Stimulated activated effector memory CD8-positive, alpha-beta T cell treated with anti-CD3 and anti-CD28 coated beads, Interleukin-12 subunit alpha, Interleukin-12 subunit beta, amount 100 ng/mL, for 72 hours (primary cell): ENCODE data around the gene PRRX2.
A peak's percentile ranks its signal among the peaks of the same experiment; 100 is the strongest.
"Not testable (repeated sequence)": the region's sequence is repeated elsewhere in the genome, so short reads cannot be mapped to it uniquely, and the experiment has no call there.

ENCODE experiments used
- ATAC-seq: fragments of 150-1000 bp; cut with Tn5 transposase; 2 replicates; pipeline ENCODE4 v1.10.0; 2021
- DNase-seq, 2 donors: peaks; one replicate each; pipeline ENCODE4 v3.0.0; 2021 to 2022; ENCODE audit warnings: low spot score in 2 of 2
- H3K27ac Mint-ChIP-seq: one replicate; pipeline ENCODE4 v1.8.0; 2022; ENCODE audit warnings: mild to moderate bottlenecking, mixed read lengths
- H3K36me3 Mint-ChIP-seq: one replicate; pipeline ENCODE4 v1.8.0; 2022; ENCODE audit warnings: mild to moderate bottlenecking, mixed read lengths
- H3K4me1 Mint-ChIP-seq: one replicate; pipeline ENCODE4 v1.8.0; 2022; ENCODE audit warnings: mixed read lengths
- H3K4me3 Mint-ChIP-seq: one replicate; pipeline ENCODE4 v1.8.0; 2022; ENCODE audit warnings: mild to moderate bottlenecking, mixed read lengths
- H3K9me3 Mint-ChIP-seq: one replicate; pipeline ENCODE4 v1.8.0; 2022; ENCODE audit warnings: mixed read lengths

Gene PRRX2

GRCh38 chr9:129735546-129735945 is 70.1 kb downstream of the PRRX2 start:
- Mint-ChIP-seq H3K4me1 (peaks cover 14% of the 10 kb centered on the region), H3K27ac (no peak overlapping the region), H3K4me3 (no peak overlapping the region), H3K36me3 (peaks cover 5% of the 10 kb centered on the region), H3K9me3 (no peaks in the 10 kb centered on the region)
- DNase-seq, result no peak
- ATAC-seq, result no peak

DNA sequence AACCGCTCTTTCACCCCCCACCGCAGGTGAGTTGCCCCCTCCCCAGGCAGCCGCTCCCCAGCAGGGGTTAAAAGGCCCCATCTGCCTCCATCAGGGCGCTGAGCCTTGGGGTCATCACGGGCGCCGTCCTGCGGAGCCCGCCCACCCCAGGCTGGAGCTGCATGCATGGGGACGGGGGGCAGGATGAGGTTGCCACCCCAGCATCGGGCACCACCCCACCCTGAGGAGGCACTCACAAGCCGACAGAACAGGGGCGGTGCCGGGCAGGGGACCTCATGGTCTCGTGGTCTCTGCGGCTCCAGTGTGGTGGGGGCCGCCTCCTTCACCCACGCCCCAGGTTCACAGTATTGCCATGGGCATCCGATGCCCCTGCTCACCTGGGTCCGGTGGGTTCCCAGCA is 70.9 kb downstream of the PRRX2 start:
- peaks cover 3% of the 10 kb centered on the region for H3K36me3 Mint-ChIP-seq
- no peak overlapping the region for H3K4me3 Mint-ChIP-seq
- H3K9me3 Mint-ChIP-seq, result no peaks in the 10 kb centered on the region
- DNase-seq, result no peak
- peaks cover 11% of the 10 kb centered on the region for H3K4me1 Mint-ChIP-seq
- H3K27ac Mint-ChIP-seq, result no peak overlapping the region
- ATAC-seq, result no peak

DNA sequence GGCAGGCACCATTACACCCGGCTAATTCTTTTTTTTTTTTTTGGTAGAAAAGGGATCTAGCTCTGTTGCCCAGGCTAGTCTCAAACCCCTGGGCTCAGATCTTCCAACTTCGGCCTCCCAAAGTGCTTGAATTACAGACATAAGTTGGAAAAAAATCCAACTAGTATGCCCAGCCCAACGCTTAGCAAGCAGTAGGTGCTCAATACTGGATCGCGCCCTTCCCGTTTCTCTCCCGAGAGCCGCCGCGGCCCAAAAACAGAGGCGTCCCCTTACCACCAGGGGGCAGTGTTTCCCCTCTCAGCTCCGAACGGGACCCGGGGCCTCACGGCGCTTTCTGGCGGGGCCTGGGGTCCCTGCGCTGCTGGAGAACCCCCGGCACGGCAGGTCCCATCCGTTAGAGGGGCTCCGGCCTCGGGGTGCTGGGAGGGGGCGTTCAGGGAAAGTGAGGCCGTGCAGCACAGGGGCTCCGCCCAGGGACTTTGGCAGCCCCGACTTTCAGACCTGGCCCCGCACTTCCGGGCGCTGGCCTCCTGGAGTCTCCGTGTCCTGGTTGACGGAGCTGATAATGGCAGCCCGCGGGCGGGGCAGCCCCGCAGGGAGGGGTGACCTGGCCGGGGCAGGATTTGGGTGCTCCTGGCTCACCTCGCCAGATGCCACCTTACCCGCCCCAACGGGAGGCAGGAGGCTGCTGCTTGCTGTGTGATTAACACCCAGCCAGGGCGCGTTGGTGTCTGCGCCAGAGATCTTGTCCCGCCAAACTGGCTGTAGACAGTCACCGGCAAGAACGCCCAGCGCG is 72.2 kb downstream of the PRRX2 start:
- Mint-ChIP-seq H3K4me3 (peak overlapping the region; percentile 66), H3K9me3 (no peaks in the 10 kb centered on the region), H3K4me1 (peaks cover 8% of the 10 kb centered on the region), H3K27ac (peak overlapping the region; percentile 70), H3K36me3 (no peaks in the 10 kb centered on the region)
- DNase-seq (peak; percentile 91 to 96), ATAC-seq (peak; percentile 88)

- ATAC-seq (no peak), DNase-seq (no peak)
- H3K4me3 Mint-ChIP-seq, result no peak overlapping the region
- H3K9me3 Mint-ChIP-seq, result no peaks in the 10 kb centered on the region
- H3K36me3 Mint-ChIP-seq, result no peaks in the 10 kb centered on the region
- H3K4me1 Mint-ChIP-seq, result peaks cover 8% of the 10 kb centered on the region
- no peak overlapping the region for H3K27ac Mint-ChIP-seq
Observed at GRCh38 chr9:129739432-129739831, 74.0 kb downstream of the PRRX2 start.

DNA sequence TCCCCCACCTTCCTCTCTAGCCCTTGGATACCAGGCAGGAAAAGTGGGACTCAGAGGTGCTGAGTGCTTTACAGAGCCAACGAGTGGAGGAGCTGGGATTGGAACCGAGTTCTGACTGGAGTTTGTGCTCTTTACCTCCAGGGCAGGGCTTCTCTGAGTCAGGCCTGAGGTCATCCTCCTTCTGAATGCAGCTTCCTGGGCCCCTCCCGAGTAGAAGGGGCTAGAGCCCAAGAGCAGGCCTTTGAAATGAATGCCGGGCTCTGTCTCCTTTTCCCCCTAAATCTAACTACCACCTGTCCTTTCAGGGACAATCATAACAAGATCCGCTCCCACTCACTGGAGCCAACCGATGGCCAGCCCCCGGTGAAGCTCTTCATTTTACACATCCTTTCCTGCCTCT is 74.7 kb downstream of the PRRX2 start:
- no peaks in the 10 kb centered on the region for H3K36me3 Mint-ChIP-seq
- no peak overlapping the region for H3K27ac Mint-ChIP-seq
- DNase-seq (no peak), ATAC-seq (no peak)
- peaks cover 8% of the 10 kb centered on the region for H3K4me1 Mint-ChIP-seq
- H3K4me3 Mint-ChIP-seq, result no peak overlapping the region
- H3K9me3 Mint-ChIP-seq, result no peaks in the 10 kb centered on the region

GRCh38 chr9:129740666-129741464 is 75.4 kb downstream of the PRRX2 start:
- Mint-ChIP-seq H3K4me3 (no peak overlapping the region), H3K9me3 (no peaks in the 10 kb centered on the region)
- no peak for DNase-seq

GRCh38 chr9:129745200-129745599 is 79.8 kb downstream of the PRRX2 start:
- H3K36me3 Mint-ChIP-seq, result no peaks in the 10 kb centered on the region
- no peak overlapping the region for H3K4me3 Mint-ChIP-seq
- ATAC-seq (no peak), DNase-seq (no peak)
- no peaks in the 10 kb centered on the region for H3K9me3 Mint-ChIP-seq
- no peak overlapping the region for H3K27ac Mint-ChIP-seq
- no peaks in the 10 kb centered on the region for H3K4me1 Mint-ChIP-seq

More at GRCh38 chr9:129740666-129741464, 75.4 kb downstream of the PRRX2 start:
- no peaks in the 10 kb centered on the region for H3K36me3 Mint-ChIP-seq
- H3K4me1 Mint-ChIP-seq, result peaks cover 8% of the 10 kb centered on the region
- no peak overlapping the region for H3K27ac Mint-ChIP-seq
- no peak for ATAC-seq

DNA sequence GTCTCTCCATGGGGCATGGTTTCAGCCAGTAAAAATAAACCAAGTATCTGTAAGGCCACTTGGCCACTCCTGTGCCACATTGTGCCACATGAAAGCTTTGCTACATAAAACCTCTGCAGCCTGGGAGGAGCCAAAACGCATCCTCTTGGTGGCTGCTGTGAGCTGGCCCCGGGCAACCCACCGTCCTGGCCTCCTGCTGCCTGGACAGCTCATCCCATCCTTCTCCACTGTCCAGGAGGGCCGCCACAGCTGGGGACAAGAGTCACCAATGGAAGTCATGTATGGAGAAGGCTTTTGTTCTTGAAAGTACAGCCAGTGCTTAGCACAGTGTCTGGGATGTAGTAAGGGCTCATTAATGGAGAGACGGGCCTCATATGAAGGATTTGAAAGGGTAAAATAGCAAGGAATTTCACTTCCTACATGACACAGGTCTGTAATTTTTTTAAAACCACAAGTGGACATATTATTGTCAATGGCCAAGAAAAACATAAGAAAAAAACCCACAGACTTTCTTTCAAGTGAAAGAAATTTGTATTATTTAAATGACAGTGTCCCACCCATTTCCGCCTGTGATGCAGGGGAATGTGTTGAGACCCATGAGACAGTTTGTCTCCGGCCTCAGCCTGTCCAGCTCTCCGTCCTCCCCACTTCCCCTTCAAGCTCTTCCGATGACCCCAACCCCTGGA is 80.8 kb downstream of the PRRX2 start:
- Mint-ChIP-seq H3K4me3 (no peak overlapping the region), H3K4me1 (no peaks in the 10 kb centered on the region), H3K27ac (no peak overlapping the region), H3K36me3 (no peaks in the 10 kb centered on the region), H3K9me3 (no peaks in the 10 kb centered on the region)
- DNase-seq (no peak), ATAC-seq (no peak)

- DNase-seq (no peak), ATAC-seq (no peak)
- Mint-ChIP-seq H3K9me3 (no peaks in the 10 kb centered on the region), H3K4me1 (peaks cover 8% of the 10 kb centered on the region), H3K27ac (no peak overlapping the region), H3K4me3 (no peak overlapping the region), H3K36me3 (no peaks in the 10 kb centered on the region)
Observed at GRCh38 chr9:129748249-129748648, 82.8 kb downstream of the PRRX2 start.

- peaks cover 11% of the 10 kb centered on the region for H3K4me1 Mint-ChIP-seq
- not testable (repeated sequence) for H3K36me3 Mint-ChIP-seq, ATAC-seq, DNase-seq, H3K27ac Mint-ChIP-seq, H3K4me3 Mint-ChIP-seq, H3K9me3 Mint-ChIP-seq
Observed at GRCh38 chr9:129749052-129749451, 83.6 kb downstream of the PRRX2 start.

- no peak overlapping the region for H3K27ac Mint-ChIP-seq
- H3K4me1 Mint-ChIP-seq, result peaks cover 11% of the 10 kb centered on the region
- DNase-seq, result no peak
- H3K4me3 Mint-ChIP-seq, result no peak overlapping the region
- H3K36me3 Mint-ChIP-seq, result no peaks in the 10 kb centered on the region
- ATAC-seq, result no peak
- no peaks in the 10 kb centered on the region for H3K9me3 Mint-ChIP-seq
Observed at GRCh38 chr9:129749575-129749974, 84.1 kb downstream of the PRRX2 start.

DNA sequence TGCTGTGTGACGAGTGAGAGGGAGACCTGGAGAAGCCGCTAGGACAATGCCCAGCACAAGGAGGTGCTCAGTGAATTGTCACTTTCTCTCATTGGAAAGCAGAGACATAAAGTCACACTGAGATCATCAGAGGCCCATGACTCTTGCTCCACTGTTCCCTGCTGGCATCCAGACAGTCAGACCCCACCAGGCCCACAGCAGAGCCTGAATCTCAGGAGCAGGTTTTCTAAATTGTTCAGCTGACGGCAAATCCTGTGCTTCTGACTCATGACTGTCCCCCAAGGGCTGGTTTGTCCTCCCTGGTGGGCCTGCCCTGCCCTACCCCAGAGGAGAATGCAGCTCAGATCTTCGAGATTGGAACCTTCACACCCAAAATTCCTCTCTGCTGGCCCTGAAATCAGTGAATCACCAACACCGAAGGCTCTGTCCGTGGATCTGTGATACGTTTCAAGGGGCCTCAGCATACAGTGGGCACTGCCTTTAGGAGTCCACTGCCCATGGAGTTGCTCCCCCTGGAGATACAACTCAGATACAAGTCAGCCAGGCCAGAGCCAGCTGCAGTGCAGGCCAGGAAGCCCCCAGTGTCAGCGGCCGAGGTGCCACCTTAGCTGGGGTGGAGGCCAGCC is 84.7 kb downstream of the PRRX2 start:
- no peak overlapping the region for H3K27ac Mint-ChIP-seq
- H3K4me3 Mint-ChIP-seq, result no peak overlapping the region
- H3K36me3 Mint-ChIP-seq, result no peaks in the 10 kb centered on the region
- DNase-seq (no peak), ATAC-seq (no peak)
- H3K9me3 Mint-ChIP-seq, result no peaks in the 10 kb centered on the region
- H3K4me1 Mint-ChIP-seq, result peaks cover 11% of the 10 kb centered on the region

DNA sequence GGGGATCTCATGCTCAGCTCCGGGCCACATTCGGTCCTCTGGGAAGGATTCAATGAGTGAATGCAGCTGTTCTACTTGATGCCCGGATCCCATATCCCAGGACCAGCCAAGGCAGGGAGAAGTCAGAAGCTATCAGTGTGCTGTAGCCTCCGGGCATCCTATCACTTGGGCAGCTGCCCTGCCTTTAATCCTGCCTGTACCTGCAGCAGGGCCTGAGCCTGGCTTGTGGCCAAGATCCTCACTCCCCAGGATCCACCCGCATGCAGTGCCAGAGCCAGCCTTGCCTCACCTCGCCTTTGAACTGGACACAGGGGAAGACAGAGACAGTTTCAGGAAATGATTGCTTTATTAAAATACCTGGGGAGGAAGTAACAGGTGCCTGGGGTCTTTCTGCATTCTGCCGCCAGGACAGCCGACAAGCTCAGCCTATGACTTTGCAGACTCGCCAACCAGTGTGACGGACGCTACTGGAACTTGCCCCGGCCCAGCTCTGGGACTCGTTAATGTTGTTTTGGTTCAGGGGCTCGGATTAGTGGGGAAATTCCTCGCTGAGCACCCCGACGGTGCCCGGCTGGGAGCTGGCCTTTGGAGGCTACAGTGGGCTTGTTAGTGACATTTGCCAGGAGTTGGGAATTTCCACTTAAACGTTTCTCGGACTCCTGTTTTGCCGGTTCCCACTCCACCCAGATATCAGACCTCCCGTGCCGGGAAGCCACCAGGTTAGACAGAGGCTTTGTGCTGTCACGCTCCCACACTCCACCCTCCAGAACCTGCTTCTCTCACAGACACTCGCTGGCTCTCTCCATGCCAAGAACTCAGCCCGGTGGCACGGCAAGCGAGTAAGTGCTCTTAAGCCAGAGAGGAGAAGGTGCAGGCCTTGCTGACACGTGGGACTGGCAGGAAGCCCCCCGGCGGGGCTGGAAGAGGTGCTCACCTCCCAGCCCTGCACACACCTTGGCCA is 86.7 kb downstream of the PRRX2 start:
- ATAC-seq (no peak), DNase-seq (no peak)
- Mint-ChIP-seq H3K36me3 (no peaks in the 10 kb centered on the region), H3K4me1 (peaks cover 11% of the 10 kb centered on the region), H3K9me3 (no peaks in the 10 kb centered on the region), H3K4me3 (peak overlapping the region; percentile 42), H3K27ac (no peak overlapping the region)
